GM23338 (cell line): ENCODE data around the gene KRT222. TPM values are rescaled to one million over a fixed set of nuclear protein-coding genes. Genes with fewer than 3 reads are reported as not detected.

Experiments used
- ATAC-seq: fragments of 200-7000 bp; cut with Tn5 transposase; 3 replicates; pipeline ENCODE4 v1.9.1; 2020
- DNase-seq: peaks from one replicate; pipeline ENCODE4 v3.0.0-alpha.2; 2015; ENCODE audit warnings: low spot score
- H2AFZ ChIP-seq: fragments of 200-600 bp; sonication (generic); 2 replicates; pipeline ENCODE4 v1.8.0; 2016; ENCODE audit warnings: antibody characterized with exemption, mild to moderate bottlenecking, moderate library complexity
- H3F3A ChIP-seq: fragments of 200-600 bp; sonication (generic); replicated peaks from 2 replicates; pipeline ENCODE4 v1.8.0; 2017; ENCODE audit warnings: antibody characterized with exemption, mixed run types, low read depth
- H3K27ac ChIP-seq: fragments of 200-600 bp; sonication (generic); 2 replicates; pipeline ENCODE4 v1.6.1; 2016; ENCODE audit warnings: low read depth
- H3K27me3 ChIP-seq: fragments of 200-600 bp; sonication (generic); 2 replicates; pipeline ENCODE4 v1.8.0; 2016; ENCODE audit warnings: mild to moderate bottlenecking, mixed run types, moderate library complexity; ENCODE audit not compliant: insufficient read depth
- H3K36me3 ChIP-seq: fragments of 200-600 bp; sonication (generic); 2 replicates; pipeline ENCODE4 v1.8.0; 2016; ENCODE audit warnings: mild to moderate bottlenecking; ENCODE audit not compliant: insufficient read depth
- H3K4me1 ChIP-seq: fragments of 200-600 bp; sonication (generic); 2 replicates; pipeline ENCODE4 v1.8.0; 2016; ENCODE audit warnings: mild to moderate bottlenecking, moderate library complexity; ENCODE audit not compliant: insufficient read depth
- H3K4me2 ChIP-seq: fragments of 200-600 bp; sonication (generic); 2 replicates; pipeline ENCODE4 v1.7.1; 2017; ENCODE audit warnings: mixed run types
- H3K4me3 ChIP-seq: fragments of 200-600 bp; sonication (generic); 2 replicates; pipeline ENCODE4 v1.6.1; 2016; ENCODE audit warnings: mixed run types
- H3K79me2 ChIP-seq: fragments of 200-600 bp; sonication (generic); replicated peaks from 2 replicates; pipeline ENCODE4 v1.8.0; 2017; ENCODE audit warnings: mild to moderate bottlenecking; ENCODE audit not compliant: insufficient read depth
- H3K9me2 ChIP-seq: fragments of 200-600 bp; sonication (generic); 2 replicates; pipeline ENCODE4 v1.8.0; 2017; ENCODE audit not compliant: insufficient read depth
- H4K20me1 ChIP-seq: fragments of 200-600 bp; sonication (generic); replicated peaks from 2 replicates; pipeline ENCODE4 v1.8.0; 2017; ENCODE audit warnings: mild to moderate bottlenecking; ENCODE audit not compliant: insufficient read depth
- H3K27ac Mint-ChIP-seq: 2 replicates; pipeline ENCODE4 v1.8.0; 2020; ENCODE audit warnings: inconsistent platforms, mild to moderate bottlenecking, moderate library complexity, mixed read lengths
- H3K27me3 Mint-ChIP-seq: 3 replicates; pipeline ENCODE4 v1.8.0; 2022; ENCODE audit warnings: low read depth, mild to moderate bottlenecking, moderate library complexity, mixed read lengths, inconsistent platforms; ENCODE audit not compliant: insufficient read depth, poor library complexity
- H3K36me3 Mint-ChIP-seq: 3 replicates; pipeline ENCODE4 v1.8.0; 2021; ENCODE audit warnings: low read depth, mild to moderate bottlenecking, inconsistent platforms, moderate library complexity, mixed read lengths
- H3K4me1 Mint-ChIP-seq: 3 replicates; pipeline ENCODE4 v1.8.0; 2020; ENCODE audit warnings: mild to moderate bottlenecking, inconsistent platforms, mixed read lengths
- H3K4me3 Mint-ChIP-seq: 3 replicates; pipeline ENCODE4 v1.8.0; 2021; ENCODE audit warnings: moderate library complexity, mild to moderate bottlenecking, inconsistent platforms, mixed read lengths
- H3K9me3 Mint-ChIP-seq: 3 replicates; pipeline ENCODE4 v1.8.0; 2020; ENCODE audit warnings: moderate library complexity, mild to moderate bottlenecking, inconsistent platforms, mixed read lengths
- CREB1 ChIP-seq: fragments of 250-450 bp; sonication (Bioruptor Pico); IDR thresholded peaks from 2 replicates; pipeline ENCODE4 v1.5.0; 2020; ENCODE audit warnings: low read depth, mild to moderate bottlenecking, moderate library complexity
- CTCF ChIP-seq, 2 experiments: fragments of 200-600 bp in 1 of 2; sonication (generic) in 1 of 2; conservative IDR thresholded peaks; 2 replicates each; pipeline versions ENCODE4 v1.5.1 to v1.6.1; 2016 to 2017; ENCODE audit warnings: antibody characterized with exemption in 2 of 2, low read depth in 2 of 2, mild to moderate bottlenecking in 2 of 2, moderate library complexity in 1 of 2
- ETS1 ChIP-seq: IDR thresholded peaks from 2 replicates; pipeline ENCODE4 v1.6.1; 2016; ENCODE audit warnings: antibody characterized with exemption
- NANOG ChIP-seq: IDR thresholded peaks from 2 replicates; pipeline ENCODE4 v1.6.1; 2016; ENCODE audit warnings: antibody characterized with exemption, borderline replicate concordance
- ZNF462 ChIP-seq: fragments of 250-450 bp; sonication (Bioruptor Pico); IDR thresholded peaks from 2 replicates; pipeline ENCODE4 v1.5.0; 2020; ENCODE audit warnings: mild to moderate bottlenecking, moderate library complexity
- polyA plus RNA-seq: library from polyadenylated mRNA; unstranded; fragments of >200 nt; fragmentation: Nextera tagmentation; extraction: Ambion mirVana; gene quantifications from 2 replicates; pipeline ENCODE4 v1.2.1, GENCODE V29; 2016
- total RNA-seq: library from RNA; depleted of rRNA; stranded (reverse); fragments of >200 nt; shearing (Covaris generic); gene quantifications from 2 replicates; pipeline ENCODE4 v1.2.3, GENCODE V29; 2014

Gene KRT222
- total and polyA plus RNA-seq, 2 experiments from 2014 or later = not detected

- TF ChIP-seq ZNF462 (CRISPR knock-in tag) (no peak), NANOG (no peak), CTCF (conservative IDR thresholded peaks at IDR 0.05; ENCODE audit: low read depth in 2 of 2) (no peak)
Measured at GRCh38 chr17:40621019-40621418, 44.0 kb downstream of the KRT222 start (continued).

GRCh38 chr17:40618754-40619625 is 46.0 kb downstream of the KRT222 start:
- Histone ChIP-seq H3K27ac (no peak overlapping the region), H2AFZ (0 out of 2 replicates have a peak overlapping the region, but pooled peaks have one; percentile 4), H4K20me1 (no peaks in the 10 kb centered on the region), H3K79me2 (no peaks in the 10 kb centered on the region), H3K9me2 (no peaks in the 10 kb centered on the region), H3K4me2 (no peak overlapping the region), H3K4me1 (0 out of 2 replicates have a peak, but pooled peaks cover 1% of the 10 kb centered on the region), H3K36me3 (no peaks in the 10 kb centered on the region), H3K27me3 (no peaks in the 10 kb centered on the region), H3K4me3 (no peak overlapping the region), H3F3A (no peaks in the 10 kb centered on the region)
- Mint-ChIP-seq H3K4me3 (no peak overlapping the region), H3K9me3 (no peaks in the 10 kb centered on the region), H3K27me3 (peaks cover 6% of the 10 kb centered on the region), H3K36me3 (no peaks in the 10 kb centered on the region), H3K4me1 (peaks cover 7% of the 10 kb centered on the region), H3K27ac (no peak overlapping the region)
- DNase-seq = no peak
- no peak for ATAC-seq
- no peak for TF ChIP-seq CREB1 (CRISPR knock-in tag)
- TF ChIP-seq ETS1 = no peak
